Neuronal stem cell (in vitro differentiated cells): ENCODE data around the gene MTF1.

ENCODE experiments used
- DNase-seq: peaks from one replicate; pipeline ENCODE4 v3.0.0-alpha.2; 2013; ENCODE audit warnings: low spot score
- H2AFZ ChIP-seq: one replicate; pipeline ENCODE4 v1.6.1; 2013; ENCODE audit warnings: mild to moderate bottlenecking, low read length, inconsistent platforms
- H2AK5ac ChIP-seq: 2 replicates; pipeline ENCODE4 v1.6.1; 2013; ENCODE audit warnings: low read depth, mild to moderate bottlenecking, inconsistent platforms, low read length, moderate library complexity, mixed read lengths
- H2BK120ac ChIP-seq: 2 replicates; pipeline ENCODE4 v1.6.1; 2013; ENCODE audit warnings: low read depth, mild to moderate bottlenecking, inconsistent platforms, low read length, moderate library complexity, mixed read lengths
- H2BK12ac ChIP-seq: one replicate; pipeline ENCODE4 v1.6.1; 2013; ENCODE audit warnings: low read length, inconsistent platforms
- H2BK15ac ChIP-seq: 2 replicates; pipeline ENCODE4 v1.6.1; 2013; ENCODE audit warnings: mild to moderate bottlenecking, low read length, inconsistent platforms, mixed read lengths
- H2BK5ac ChIP-seq: one replicate; pipeline ENCODE4 v1.6.1; 2013; ENCODE audit warnings: inconsistent platforms, mild to moderate bottlenecking, low read length, moderate library complexity
- H3K14ac ChIP-seq: one replicate; pipeline ENCODE4 v1.6.1; 2013; ENCODE audit warnings: low read length, inconsistent platforms
- H3K18ac ChIP-seq: 2 replicates; pipeline ENCODE4 v1.6.1; 2013; ENCODE audit warnings: low read length, inconsistent platforms
- H3K23ac ChIP-seq: 2 replicates; pipeline ENCODE4 v1.6.1; 2013; ENCODE audit warnings: low read depth, mild to moderate bottlenecking, mixed read lengths, low read length, inconsistent platforms; ENCODE audit not compliant: poor library complexity
- H3K27ac ChIP-seq: replicated peaks from 3 replicates; pipeline ENCODE4 v1.5.1; 2013; ENCODE audit warnings: low read length, inconsistent platforms
- H3K27me3 ChIP-seq, 3 experiments: 2 replicates each; pipeline ENCODE4 v1.6.1; 2013; ENCODE audit warnings: low read length in 3 of 3, mild to moderate bottlenecking in 2 of 3, inconsistent platforms in 1 of 3, low read depth in 1 of 3, mixed read lengths in 1 of 3, moderate library complexity in 1 of 3; ENCODE audit not compliant: control insufficient read depth in 3 of 3, insufficient read depth in 3 of 3
- H3K36me3 ChIP-seq, 2 donors: replicated peaks in 1 of 2; 2 replicates each; pipeline ENCODE4 v1.6.1; 2013; ENCODE audit warnings: low read length in 2 of 2; ENCODE audit not compliant: control insufficient read depth in 2 of 2, insufficient read depth in 2 of 2
- H3K4ac ChIP-seq: 2 replicates; pipeline ENCODE4 v1.6.1; 2013; ENCODE audit warnings: inconsistent platforms, mild to moderate bottlenecking, low read length, moderate library complexity
- H3K4me1 ChIP-seq, 2 donors: 1 replicate in 1 of 2; 2 replicates in 1 of 2; pipeline ENCODE4 v1.6.1; 2013; ENCODE audit warnings: low read length in 2 of 2, low read depth in 1 of 2; ENCODE audit not compliant: control insufficient read depth in 2 of 2, insufficient read depth in 1 of 2
- H3K4me2 ChIP-seq: one replicate; pipeline ENCODE4 v1.6.1; 2013; ENCODE audit warnings: mild to moderate bottlenecking, low read length, inconsistent platforms; ENCODE audit not compliant: insufficient read depth, poor library complexity, severe bottlenecking
- H3K4me3 ChIP-seq, 2 donors: 2 replicates each; pipeline ENCODE4 v1.5.1; 2013; ENCODE audit warnings: low read length in 2 of 2, mild to moderate bottlenecking in 2 of 2, inconsistent platforms in 1 of 2, moderate library complexity in 1 of 2
- H3K79me1 ChIP-seq: one replicate; pipeline ENCODE4 v1.6.1; 2013; ENCODE audit warnings: low read depth, mild to moderate bottlenecking, inconsistent platforms, low read length, moderate library complexity
- H3K9ac ChIP-seq: one replicate; pipeline ENCODE4 v1.6.1; 2013; ENCODE audit warnings: mild to moderate bottlenecking, low read depth, low read length, inconsistent platforms; ENCODE audit not compliant: poor library complexity
- H3K9me3 ChIP-seq, 2 donors: replicated peaks in 1 of 2; 2 replicates each; pipeline versions ENCODE3 to v1.6.1; 2013; ENCODE audit warnings: low read length in 2 of 2, mild to moderate bottlenecking in 2 of 2, inconsistent platforms in 1 of 2, low read depth in 1 of 2, mixed read lengths in 1 of 2, moderate library complexity in 1 of 2; ENCODE audit not compliant: control insufficient read depth in 2 of 2, insufficient read depth in 1 of 2
- H4K8ac ChIP-seq: one replicate; pipeline ENCODE4 v1.6.1; 2013; ENCODE audit warnings: low read depth, mild to moderate bottlenecking, inconsistent platforms, low read length, moderate library complexity
- H4K91ac ChIP-seq: one replicate; pipeline ENCODE4 v1.6.1; 2013; ENCODE audit warnings: low read length, low read depth, mild to moderate bottlenecking, inconsistent platforms; ENCODE audit not compliant: poor library complexity
- WGBS, 2 donors: extraction: QIAGEN DNeasy Blood & Tissue Kit; methylation state at CpG; one replicate each; pipeline ENCODE4 v1.1.7; 2013; ENCODE audit warnings: missing lambda C conversion rate in 2 of 2, mixed read lengths in 1 of 2; ENCODE audit not compliant: insufficient read length in 2 of 2, insufficient replicate concordance in 1 of 2; ENCODE audit errors: extremely low coverage in 2 of 2; 5-methylcytosine and 5-hydroxymethylcytosine counted together

MTF1 gene

DNA sequence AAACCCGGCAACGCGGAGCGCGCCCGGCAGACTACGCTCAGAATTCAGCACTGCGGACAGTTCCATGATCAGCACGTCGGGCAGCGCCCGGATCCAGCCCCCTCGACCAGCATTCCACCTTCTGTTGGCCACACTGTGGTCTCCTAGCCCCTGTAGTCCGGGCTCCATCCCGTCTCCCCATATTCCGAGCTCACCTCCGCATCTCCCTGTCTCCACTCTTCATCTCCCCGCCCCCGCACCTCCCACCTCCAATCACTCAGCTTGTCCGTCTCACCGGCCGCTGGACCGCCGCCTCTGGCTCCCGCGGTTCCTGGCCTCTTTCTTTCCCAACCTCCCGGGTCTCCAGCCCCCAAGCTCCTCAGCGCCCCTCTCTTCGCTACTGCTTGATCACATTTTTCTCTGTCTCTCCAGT lies 95.0 kb downstream of the MTF1 start:
- Histone ChIP-seq H3K27me3 (peaks cover 16 to 91% (median 70%) of the 10 kb centered on the region in 3 experiments), H2BK120ac (no peak overlapping the region), H3K4me3 (no peak overlapping the region), H3K27ac (no peak overlapping the region), H3K9me3 (peaks cover 0 to 8% of the 10 kb centered on the region in 2 donors), H3K4me1 (peaks cover 4 to 8% of the 10 kb centered on the region in 2 donors), H3K4me2 (no peak overlapping the region), H2AFZ (no peak overlapping the region), H2BK5ac (no peak overlapping the region), H3K23ac (peak overlapping the region; percentile 39), H3K79me1 (peaks cover 2% of the 10 kb centered on the region), H3K36me3 (no peaks in the 10 kb centered on the region), H2AK5ac (no peak overlapping the region), H4K91ac (no peak overlapping the region), H3K9ac (no peak overlapping the region), H2BK12ac (no peak overlapping the region), H4K8ac (no peak overlapping the region), H2BK15ac (no peak overlapping the region), H3K14ac (no peak overlapping the region), H3K4ac (no peak overlapping the region), H3K18ac (no peak overlapping the region)
- peak; percentile 82 for DNase-seq
- no CpG with 5 or more reads among the region's 29 CpGs for WGBS, 2 donors

DNA sequence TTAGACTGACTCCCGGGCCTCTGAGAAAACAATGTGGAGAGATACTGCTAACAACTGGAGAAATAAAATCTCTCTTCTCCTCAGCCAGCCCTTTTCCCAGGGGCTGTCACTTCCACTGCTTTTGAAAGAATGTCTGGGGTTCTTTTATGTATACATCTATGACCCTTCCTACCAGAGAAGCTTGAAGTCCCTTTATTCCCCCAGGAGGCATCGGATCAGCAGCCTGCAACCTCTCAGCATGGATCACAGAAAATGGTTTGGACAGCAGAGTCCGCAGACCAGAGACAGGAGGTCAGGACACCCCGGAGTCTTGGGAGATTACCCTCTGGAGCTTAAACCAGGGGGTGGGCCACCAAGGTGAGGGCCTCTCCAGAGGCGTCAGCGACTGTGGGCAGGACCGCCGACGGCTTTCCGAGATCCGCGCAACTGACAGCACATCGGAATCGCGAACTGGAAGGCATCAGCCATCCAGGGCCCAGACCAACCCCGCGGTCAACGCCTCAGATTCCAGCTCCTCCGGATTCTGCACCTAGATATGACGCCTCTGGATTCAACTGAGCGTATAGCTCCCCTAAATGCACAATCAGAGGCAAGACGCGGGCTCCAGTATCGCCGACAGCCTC lies 95.5 kb downstream of the MTF1 start:
- no peak overlapping the region for H2BK15ac ChIP-seq
- no peak overlapping the region for H3K4ac ChIP-seq
- H2AFZ ChIP-seq, result no peak overlapping the region
- no peak overlapping the region for H2BK12ac ChIP-seq
- H3K36me3 ChIP-seq, result no peaks in the 10 kb centered on the region
- no peak overlapping the region for H3K4me2 ChIP-seq
- no peak overlapping the region for H3K18ac ChIP-seq
- peaks cover 16 to 94% (median 75%) of the 10 kb centered on the region in 3 experiments for H3K27me3 ChIP-seq
- no peak overlapping the region for H2AK5ac ChIP-seq
- H2BK120ac ChIP-seq, result no peak overlapping the region
- H4K8ac ChIP-seq, result no peak overlapping the region
- peaks cover 0 to 8% of the 10 kb centered on the region in 2 donors for H3K9me3 ChIP-seq
- WGBS, 2 donors, result no CpG with 5 or more reads among the region's 25 CpGs
- H3K79me1 ChIP-seq, result peaks cover 2% of the 10 kb centered on the region
- H3K27ac ChIP-seq, result no peak overlapping the region
- H2BK5ac ChIP-seq, result no peak overlapping the region
- peak overlapping the region; percentile 39 for H3K23ac ChIP-seq
- no peak overlapping the region for H3K14ac ChIP-seq
- DNase-seq, result no peak
- H3K4me3 ChIP-seq, result no peak overlapping the region
- H3K4me1 ChIP-seq, result peaks cover 4 to 8% of the 10 kb centered on the region in 2 donors
- peak overlapping the region; percentile 1 for H3K9ac ChIP-seq
- H4K91ac ChIP-seq, result no peak overlapping the region

DNA sequence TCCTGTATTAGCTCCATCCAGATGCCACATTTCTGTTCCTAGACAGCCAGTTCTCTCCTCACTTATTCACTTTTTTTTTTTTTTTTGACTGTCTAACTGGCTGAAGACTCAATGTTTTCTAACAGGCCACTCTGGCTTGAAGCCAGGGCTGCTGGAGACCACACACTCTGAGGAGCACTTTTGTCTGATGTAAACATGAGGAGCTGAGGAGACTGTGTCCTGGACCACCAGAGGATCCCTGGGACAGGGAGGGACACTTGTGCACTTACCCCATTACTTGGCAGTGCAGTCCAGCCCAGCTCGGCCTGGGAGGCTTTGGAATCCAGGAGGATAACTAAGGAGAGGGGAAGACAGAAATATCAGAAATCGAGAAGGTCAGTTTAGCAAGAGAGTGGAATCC lies 96.9 kb downstream of the MTF1 start:
- Histone ChIP-seq H2BK15ac (no peak overlapping the region), H2BK120ac (no peak overlapping the region), H2BK5ac (no peak overlapping the region), H3K4me3 (no peak overlapping the region), H3K36me3 (no peaks in the 10 kb centered on the region), H2BK12ac (no peak overlapping the region), H3K18ac (no peak overlapping the region), H3K4me1 (peaks cover 4 to 8% of the 10 kb centered on the region in 2 donors), H3K79me1 (peaks cover 2% of the 10 kb centered on the region), H2AK5ac (no peak overlapping the region), H4K91ac (no peak overlapping the region), H3K4me2 (no peak overlapping the region), H2AFZ (no peak overlapping the region), H4K8ac (no peak overlapping the region), H3K27ac (no peak overlapping the region), H3K9me3 (peaks cover 0 to 8% of the 10 kb centered on the region in 2 donors), H3K9ac (no peak overlapping the region), H3K27me3 (peaks cover 16 to 94% (median 85%) of the 10 kb centered on the region in 3 experiments), H3K4ac (no peak overlapping the region), H3K14ac (no peak overlapping the region), H3K23ac (no peak overlapping the region)
- no peak for DNase-seq
- WGBS, 2 donors, result no CpG with 5 or more reads among the region's 2 CpGs

DNA sequence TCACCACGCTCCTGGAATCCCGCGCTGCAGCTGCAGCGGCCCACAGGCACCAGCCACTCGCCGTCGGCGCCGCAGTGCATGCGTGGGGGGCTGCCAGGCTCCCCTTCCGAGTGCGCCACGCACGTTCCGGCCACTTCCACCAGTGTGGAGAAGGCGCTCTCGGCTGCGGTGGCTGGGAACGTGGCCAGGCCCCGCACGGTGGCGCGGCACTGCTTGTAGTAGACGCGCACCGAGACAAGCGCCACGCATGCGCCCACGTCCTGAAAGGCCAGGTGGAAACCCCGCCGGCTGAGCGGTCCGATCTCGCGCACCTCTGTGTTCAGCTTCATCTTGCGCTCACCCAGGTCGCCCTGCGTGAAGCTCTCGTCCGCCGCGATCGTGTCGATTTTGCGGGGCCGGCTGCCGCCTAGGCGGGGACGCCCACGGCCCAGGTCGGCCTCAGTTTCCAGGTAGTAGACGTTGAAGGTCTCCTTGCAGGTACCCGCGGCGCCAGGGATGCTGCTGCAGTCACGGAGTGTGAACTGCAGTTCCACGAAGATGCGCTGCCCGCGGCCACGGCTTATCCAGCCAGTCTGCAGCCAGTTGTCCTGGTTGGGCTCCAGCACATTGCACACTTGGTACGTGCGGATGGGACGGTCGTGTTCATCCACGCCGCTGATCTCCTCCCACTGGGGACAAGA lies 97.8 kb downstream of the MTF1 start:
- H3K4me3 ChIP-seq, result peak overlapping the region in 1 of 2 donors; percentile 51
- H3K4me2 ChIP-seq, result no peak overlapping the region
- H3K18ac ChIP-seq, result no peak overlapping the region
- no peak overlapping the region for H4K91ac ChIP-seq
- no peaks in the 10 kb centered on the region for H3K36me3 ChIP-seq
- H4K8ac ChIP-seq, result no peak overlapping the region
- peaks cover 0 to 8% of the 10 kb centered on the region in 2 donors for H3K9me3 ChIP-seq
- H3K14ac ChIP-seq, result no peak overlapping the region
- H3K23ac ChIP-seq, result peak overlapping the region; percentile 83
- H2BK120ac ChIP-seq, result no peak overlapping the region
- peaks cover 4 to 8% of the 10 kb centered on the region in 2 donors for H3K4me1 ChIP-seq
- H2AK5ac ChIP-seq, result no peak overlapping the region
- no peak for DNase-seq
- H3K79me1 ChIP-seq, result peaks cover 2% of the 10 kb centered on the region
- H2AFZ ChIP-seq, result no peak overlapping the region
- WGBS, 2 donors, result no CpG with 5 or more reads among the region's 68 CpGs
- H3K4ac ChIP-seq, result no peak overlapping the region
- H3K9ac ChIP-seq, result peak overlapping the region; percentile 14
- no peak overlapping the region for H3K27ac ChIP-seq
- peaks cover 16 to 93% (median 83%) of the 10 kb centered on the region in 3 experiments for H3K27me3 ChIP-seq
- no peak overlapping the region for H2BK15ac ChIP-seq
- H2BK12ac ChIP-seq, result no peak overlapping the region
- H2BK5ac ChIP-seq, result peak overlapping the region; percentile 58
